Mesendoderm (in vitro differentiated cells): ENCODE results near the gene TBC1D21.
"Not testable (repeated sequence)": the region's sequence is repeated elsewhere in the genome, so short reads cannot be mapped to it uniquely, and the experiment has no call there.

Experiments
- DNase-seq: peaks from one replicate; pipeline ENCODE4 v3.0.0; 2013
- H2AK5ac ChIP-seq: 2 replicates; pipeline ENCODE4 v1.6.1; 2013; ENCODE audit warnings: low read length, inconsistent platforms
- H2BK120ac ChIP-seq: 2 replicates; pipeline ENCODE4 v1.6.1; 2013; ENCODE audit warnings: low read depth, mild to moderate bottlenecking, low read length, moderate library complexity, mixed read lengths
- H2BK15ac ChIP-seq: replicated peaks from 2 replicates; pipeline ENCODE4 v1.6.1; 2013; ENCODE audit warnings: low read depth, mild to moderate bottlenecking, moderate library complexity
- H2BK5ac ChIP-seq: 2 replicates; pipeline ENCODE4 v1.6.1; 2013; ENCODE audit warnings: low read length, inconsistent platforms
- H3K18ac ChIP-seq: 2 replicates; pipeline ENCODE4 v1.6.1; 2013; ENCODE audit warnings: mild to moderate bottlenecking, low read length, mixed read lengths
- H3K23ac ChIP-seq: one replicate; pipeline ENCODE4 v1.6.1; 2013; ENCODE audit warnings: low read length
- H3K27ac ChIP-seq: 2 replicates; pipeline ENCODE4 v1.5.1; 2013; ENCODE audit warnings: low read depth, mild to moderate bottlenecking, inconsistent platforms, low read length, moderate library complexity
- H3K27me3 ChIP-seq: 2 replicates; pipeline ENCODE4 v1.6.1; 2013; ENCODE audit warnings: low read length, control low read depth, mild to moderate bottlenecking, inconsistent platforms; ENCODE audit not compliant: insufficient read depth, poor library complexity
- H3K36me3 ChIP-seq: 2 replicates; pipeline ENCODE4 v1.6.1; 2013; ENCODE audit warnings: low read length, inconsistent platforms; ENCODE audit not compliant: control insufficient read depth, insufficient read depth
- H3K4ac ChIP-seq: one replicate; pipeline ENCODE4 v1.6.1; 2013; ENCODE audit warnings: low read depth, mild to moderate bottlenecking, low read length, moderate library complexity
- H3K4me1 ChIP-seq: 2 replicates; pipeline ENCODE4 v1.6.1; 2013; ENCODE audit warnings: low read depth, low read length, inconsistent platforms; ENCODE audit not compliant: control insufficient read depth
- H3K4me2 ChIP-seq: 2 replicates; pipeline ENCODE4 v1.6.1; 2013; ENCODE audit warnings: low read length
- H3K4me3 ChIP-seq: 2 replicates; pipeline ENCODE4 v1.5.1; 2013; ENCODE audit warnings: mild to moderate bottlenecking, low read length
- H3K56ac ChIP-seq: one replicate; pipeline ENCODE4 v1.6.1; 2013; ENCODE audit warnings: low read length
- H3K79me1 ChIP-seq: 2 replicates; pipeline ENCODE4 v1.6.1; 2013; ENCODE audit warnings: low read length, inconsistent platforms
- H3K79me2 ChIP-seq: 2 replicates; pipeline ENCODE4 v1.6.1; 2013; ENCODE audit warnings: mild to moderate bottlenecking, low read length; ENCODE audit not compliant: control insufficient read depth, insufficient read depth
- H3K9ac ChIP-seq: 2 replicates; pipeline ENCODE4 v1.6.1; 2013; ENCODE audit warnings: low read length, inconsistent platforms
- H4K5ac ChIP-seq: one replicate; pipeline ENCODE4 v1.6.1; 2013; ENCODE audit warnings: low read length
- H4K8ac ChIP-seq: one replicate; pipeline ENCODE4 v1.6.1; 2013; ENCODE audit warnings: low read depth, mild to moderate bottlenecking, control low read depth, low read length, moderate library complexity
- WGBS: extraction: QIAGEN DNeasy Blood & Tissue Kit; methylation state at CpG from one replicate; pipeline ENCODE4 v1.1.7; 2013; ENCODE audit warnings: low lambda C conversion rate, missing lambda C conversion rate; ENCODE audit not compliant: insufficient coverage; ENCODE audit errors: extremely low coverage; 5-methylcytosine and 5-hydroxymethylcytosine counted together

The TBC1D21 gene

GRCh38 chr15:73936181-73936580 is 62.8 kb downstream of the TBC1D21 start:
- no peak overlapping the region for H3K9ac ChIP-seq
- no peak overlapping the region for H3K23ac ChIP-seq
- no peak overlapping the region for H2BK120ac ChIP-seq
- no peak overlapping the region for H4K5ac ChIP-seq
- H3K56ac ChIP-seq = no peak overlapping the region
- no peaks in the 10 kb centered on the region for H3K79me2 ChIP-seq
- no peaks in the 10 kb centered on the region for H3K79me1 ChIP-seq
- WGBS = no CpG with 5 or more reads among the region's 5 CpGs
- H3K18ac ChIP-seq = no peak overlapping the region
- no peak overlapping the region for H4K8ac ChIP-seq
- H3K4ac ChIP-seq = no peak overlapping the region
- H3K4me3 ChIP-seq = no peak overlapping the region
- no peaks in the 10 kb centered on the region for H3K36me3 ChIP-seq
- no peak for DNase-seq
- H3K4me1 ChIP-seq = no peaks in the 10 kb centered on the region
- no peak overlapping the region for H3K4me2 ChIP-seq
- no peak overlapping the region for H3K27ac ChIP-seq
- no peak overlapping the region for H2AK5ac ChIP-seq
- H3K27me3 ChIP-seq = no peaks in the 10 kb centered on the region
- H2BK15ac ChIP-seq = no peak overlapping the region
- H2BK5ac ChIP-seq = no peak overlapping the region

- Histone ChIP-seq H3K4me1 (peaks cover 2% of the 10 kb centered on the region), H2AK5ac (no peak overlapping the region), H3K9ac (no peak overlapping the region), H3K4me2 (no peak overlapping the region), H3K36me3 (no peaks in the 10 kb centered on the region), H3K27ac (no peak overlapping the region), H3K79me2 (no peaks in the 10 kb centered on the region), H2BK15ac (no peak overlapping the region), H3K56ac (no peak overlapping the region), H3K27me3 (no peaks in the 10 kb centered on the region), H3K23ac (no peak overlapping the region), H3K18ac (no peak overlapping the region), H3K4me3 (no peak overlapping the region), H3K79me1 (no peaks in the 10 kb centered on the region), H4K8ac (no peak overlapping the region), H4K5ac (no peak overlapping the region), H2BK120ac (no peak overlapping the region), H2BK5ac (no peak overlapping the region), H3K4ac (no peak overlapping the region)
- DNase-seq = no peak
- no CpG with 5 or more reads among the region's 12 CpGs for WGBS
Measured at GRCh38 chr15:73936588-73937290, 63.4 kb downstream of the TBC1D21 start.

- Histone ChIP-seq H2BK15ac (no peak overlapping the region), H3K9ac (no peak overlapping the region), H4K5ac (no peak overlapping the region), H3K79me1 (no peaks in the 10 kb centered on the region), H4K8ac (no peak overlapping the region), H2BK120ac (no peak overlapping the region), H3K23ac (no peak overlapping the region), H2BK5ac (no peak overlapping the region), H3K27me3 (no peaks in the 10 kb centered on the region), H3K4me3 (no peak overlapping the region), H2AK5ac (no peak overlapping the region), H3K56ac (no peak overlapping the region), H3K4me1 (peaks cover 3% of the 10 kb centered on the region), H3K18ac (no peak overlapping the region), H3K27ac (no peak overlapping the region), H3K36me3 (no peaks in the 10 kb centered on the region), H3K4ac (no peak overlapping the region), H3K4me2 (no peak overlapping the region), H3K79me2 (no peaks in the 10 kb centered on the region)
- DNase-seq = no peak
- no CpG with 5 or more reads among the region's 10 CpGs for WGBS
Measured at GRCh38 chr15:73937296-73937695, 63.9 kb downstream of the TBC1D21 start.

- no peak overlapping the region for H3K4me3 ChIP-seq
- H2BK5ac ChIP-seq = no peak overlapping the region
- no peak overlapping the region for H3K9ac ChIP-seq
- WGBS = no CpG with 5 or more reads among the region's 11 CpGs
- no peak overlapping the region for H4K5ac ChIP-seq
- no peaks in the 10 kb centered on the region for H3K27me3 ChIP-seq
- H3K27ac ChIP-seq = no peak overlapping the region
- H4K8ac ChIP-seq = no peak overlapping the region
- peaks cover 3% of the 10 kb centered on the region for H3K4me1 ChIP-seq
- no peak overlapping the region for H2AK5ac ChIP-seq
- H3K79me1 ChIP-seq = no peaks in the 10 kb centered on the region
- H3K23ac ChIP-seq = no peak overlapping the region
- H3K4ac ChIP-seq = no peak overlapping the region
- H3K36me3 ChIP-seq = no peaks in the 10 kb centered on the region
- H2BK15ac ChIP-seq = no peak overlapping the region
- H3K4me2 ChIP-seq = no peak overlapping the region
- H3K56ac ChIP-seq = no peak overlapping the region
- H2BK120ac ChIP-seq = no peak overlapping the region
- H3K79me2 ChIP-seq = no peaks in the 10 kb centered on the region
- no peak overlapping the region for H3K18ac ChIP-seq
- no peak for DNase-seq
Measured at GRCh38 chr15:73937726-73938125, 64.4 kb downstream of the TBC1D21 start.

- H3K4me3 ChIP-seq, H3K4me1 ChIP-seq, H3K18ac ChIP-seq, H3K27ac ChIP-seq, H3K4ac ChIP-seq, H3K27me3 ChIP-seq, H4K5ac ChIP-seq, H2BK5ac ChIP-seq, H4K8ac ChIP-seq, H3K56ac ChIP-seq, H3K79me2 ChIP-seq, H2BK15ac ChIP-seq, H2AK5ac ChIP-seq, H3K36me3 ChIP-seq, H3K23ac ChIP-seq, H3K4me2 ChIP-seq, H3K79me1 ChIP-seq, H3K9ac ChIP-seq, DNase-seq, H2BK120ac ChIP-seq: not testable (repeated sequence)
- WGBS = no CpG with 5 or more reads among the region's 8 CpGs
Measured at GRCh38 chr15:73938516-73938915, 65.2 kb downstream of the TBC1D21 start.
